Thyroid gland (tissue), 4 donors: ENCODE measurements around the gene CD9. TPM values are rescaled to one million over a fixed set of nuclear protein-coding genes. Genes with fewer than 3 reads are reported as not detected.

ENCODE experiments used
- DNase-seq, 2 donors: peaks; one replicate each; pipeline ENCODE4 v3.0.0-alpha.2; 2019
- H3K27ac ChIP-seq, 3 donors: fragments of 200-600 bp; sonication (generic); 1 replicate in 2 of 3; 2 replicates in 1 of 3; pipeline ENCODE4 v1.5.1; 2016 to 2019; ENCODE audit warnings: mild to moderate bottlenecking in 1 of 3, moderate library complexity in 1 of 3
- H3K27me3 ChIP-seq: fragments of 200-600 bp; sonication (generic); one replicate; pipeline ENCODE4 v1.5.1; 2019
- H3K36me3 ChIP-seq, 2 donors: fragments of 200-600 bp; sonication (generic); one replicate each; pipeline ENCODE4 v1.5.1; 2016 to 2019
- H3K4me1 ChIP-seq, 2 donors: fragments of 200-600 bp; sonication (generic); one replicate each; pipeline ENCODE4 v1.5.1; 2017 to 2019
- H3K4me3 ChIP-seq, 3 donors: fragments of 200-600 bp; sonication (generic); replicated peaks in 1 of 3; 1 replicate in 2 of 3; 2 replicates in 1 of 3; pipeline ENCODE4 v1.5.1; 2016; ENCODE audit warnings: mild to moderate bottlenecking in 1 of 3
- H3K9me3 ChIP-seq: fragments of 200-600 bp; sonication (generic); one replicate; pipeline ENCODE4 v1.5.1; 2017
- POLR2A ChIP-seq, 2 donors: fragments of 450-650 bp; IDR thresholded peaks; one replicate each; pipeline ENCODE4 v1.6.1; 2017; ENCODE audit warnings: antibody characterized with exemption in 2 of 2, mild to moderate bottlenecking in 2 of 2, moderate library complexity in 1 of 2
- WGBS, 2 donors: methylation state at CpG; one replicate each; pipeline ENCODE4 v1.1.5; 2017; 5-methylcytosine and 5-hydroxymethylcytosine counted together
- intact Hi-C: fragments of 100-400 bp; cut with DNase I; formaldehyde crosslinking; loops from one replicate; pipeline ENCODE4 v1.15.1; 2023
- total RNA-seq, 4 donors: library from RNA; depleted of rRNA; stranded (reverse); fragments of >200 nt; gene quantifications; one replicate each; pipeline ENCODE4 v1.2.3, GENCODE V29; 2016
- TF ChIP-seq, protein P1 (sequence below), 6 experiments: fragments of 200-600 bp in 3 of 6; fragments of 450-650 bp in 3 of 6; sonication (generic) in 3 of 6; IDR thresholded peaks; one replicate each; pipeline ENCODE4 v1.5.1; 2016 to 2019; ENCODE audit warnings: antibody characterized with exemption in 6 of 6, mild to moderate bottlenecking in 2 of 6, inconsistent platforms in 1 of 6, moderate library complexity in 1 of 6

Gene CD9
- total RNA-seq, 4 donors from 2014 or later: 367 to 494 (median 375) TPM

- intact Hi-C loops: loop anchor here (10.0 kb wide), 1 partner anchor 308 kb away; the partner anchor contains the start of gene GAPDH
- H3K4me3 ChIP-seq: no peak overlapping the region
- H3K36me3 ChIP-seq: peaks cover 0 to 4% of the 10 kb centered on the region in 2 donors
- 24 to 28% methylated on average over 10 of the region's 10 CpGs for WGBS, 2 donors
- H3K9me3 ChIP-seq: no peaks in the 10 kb centered on the region
- peak overlapping the region; percentile 92 to 98 (median 92) for H3K27ac ChIP-seq
- no peaks in the 10 kb centered on the region for H3K27me3 ChIP-seq
- peak; percentile 72 to 79 for DNase-seq
- H3K4me1 ChIP-seq: peaks cover 98 to 100% of the 10 kb centered on the region in 2 donors
- TF ChIP-seq POLR2A (IDR thresholded peaks at IDR 0.05): no peak
- TF ChIP-seq, protein P1, sequence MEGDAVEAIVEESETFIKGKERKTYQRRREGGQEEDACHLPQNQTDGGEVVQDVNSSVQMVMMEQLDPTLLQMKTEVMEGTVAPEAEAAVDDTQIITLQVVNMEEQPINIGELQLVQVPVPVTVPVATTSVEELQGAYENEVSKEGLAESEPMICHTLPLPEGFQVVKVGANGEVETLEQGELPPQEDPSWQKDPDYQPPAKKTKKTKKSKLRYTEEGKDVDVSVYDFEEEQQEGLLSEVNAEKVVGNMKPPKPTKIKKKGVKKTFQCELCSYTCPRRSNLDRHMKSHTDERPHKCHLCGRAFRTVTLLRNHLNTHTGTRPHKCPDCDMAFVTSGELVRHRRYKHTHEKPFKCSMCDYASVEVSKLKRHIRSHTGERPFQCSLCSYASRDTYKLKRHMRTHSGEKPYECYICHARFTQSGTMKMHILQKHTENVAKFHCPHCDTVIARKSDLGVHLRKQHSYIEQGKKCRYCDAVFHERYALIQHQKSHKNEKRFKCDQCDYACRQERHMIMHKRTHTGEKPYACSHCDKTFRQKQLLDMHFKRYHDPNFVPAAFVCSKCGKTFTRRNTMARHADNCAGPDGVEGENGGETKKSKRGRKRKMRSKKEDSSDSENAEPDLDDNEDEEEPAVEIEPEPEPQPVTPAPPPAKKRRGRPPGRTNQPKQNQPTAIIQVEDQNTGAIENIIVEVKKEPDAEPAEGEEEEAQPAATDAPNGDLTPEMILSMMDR (IDR thresholded peaks at IDR 0.05): no peak
Observed at GRCh38 chr12:6226679-6227051, 26.5 kb downstream of the CD9 start.

GRCh38 chr12:6228535-6229223 lies 28.5 kb downstream of the CD9 start:
- H3K4me3 ChIP-seq: no peak overlapping the region
- peaks cover 0 to 17% of the 10 kb centered on the region in 2 donors for H3K36me3 ChIP-seq
- no peak for DNase-seq
- TF ChIP-seq POLR2A (IDR thresholded peaks at IDR 0.05): no peak
- 32 to 43% methylated on average over 9 of the region's 9 CpGs for whole genome bisulfite sequencing, 2 donors
- peaks cover 81 to 100% of the 10 kb centered on the region in 2 donors for H3K4me1 ChIP-seq
- peak overlapping the region; percentile 92 to 98 (median 92) for H3K27ac ChIP-seq
- intact Hi-C loops: loop anchor here (10.0 kb wide), 1 partner anchor 306 kb away; the partner anchor contains the start of gene GAPDH
- H3K27me3 ChIP-seq: no peaks in the 10 kb centered on the region
- no peaks in the 10 kb centered on the region for H3K9me3 ChIP-seq

DNA sequence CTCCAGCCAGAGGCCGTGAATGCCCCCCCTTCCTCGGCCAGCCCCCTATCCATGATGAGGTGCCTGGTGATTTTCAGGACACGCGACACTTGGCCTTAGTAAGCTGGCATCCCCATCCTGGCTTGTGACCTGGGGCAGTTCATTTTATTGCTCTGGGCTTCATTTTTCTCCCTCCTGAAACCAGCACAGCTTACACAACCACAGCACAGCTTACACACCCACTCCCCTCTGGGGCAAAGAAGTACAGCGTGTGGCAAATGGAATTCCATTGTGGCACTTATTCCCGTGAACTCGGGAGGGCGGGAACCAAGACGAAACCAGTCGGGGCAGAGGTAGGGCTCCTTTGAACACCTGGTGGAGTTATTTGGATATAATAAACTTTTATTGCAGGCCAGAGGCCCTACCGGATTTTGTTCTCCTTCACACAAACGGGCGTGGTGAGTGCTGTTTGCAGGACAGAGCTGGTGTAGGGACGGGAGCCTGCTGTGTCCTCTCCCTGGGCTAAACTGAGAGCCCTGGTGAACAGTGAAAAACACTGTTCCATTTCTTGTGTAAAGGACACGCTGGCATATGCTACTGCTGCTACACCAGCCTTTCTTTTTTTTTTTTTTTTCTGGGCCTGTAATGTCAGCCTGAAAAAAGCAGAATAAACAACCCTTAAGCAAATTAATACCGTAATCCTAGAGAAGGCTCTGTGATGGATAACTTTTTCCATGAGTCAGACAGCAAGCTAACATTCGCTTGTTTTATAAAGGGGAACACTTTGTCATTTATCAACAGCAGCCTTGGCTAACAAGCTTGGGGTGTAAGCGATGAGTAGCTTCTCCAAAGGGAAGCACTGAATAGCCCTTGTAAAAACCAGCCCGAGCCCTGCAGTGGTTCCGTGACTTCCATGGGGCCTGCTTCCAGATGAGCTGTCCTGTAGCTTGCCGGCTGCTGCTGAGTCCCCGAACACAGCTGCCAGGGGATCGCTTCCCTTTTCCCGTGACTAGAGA lies 29.3 kb downstream of the CD9 start:
- Histone ChIP-seq H3K4me1 (peaks cover 75 to 100% of the 10 kb centered on the region in 2 donors), H3K27me3 (no peaks in the 10 kb centered on the region), H3K9me3 (no peaks in the 10 kb centered on the region), H3K36me3 (peaks cover 0 to 21% of the 10 kb centered on the region in 2 donors), H3K4me3 (no peak overlapping the region), H3K27ac (peak overlapping the region; percentile 92 to 98 (median 92))
- TF ChIP-seq, protein P1 (IDR thresholded peaks at IDR 0.05): no peak
- peak in 1 of 2 donors; percentile 47 for TF ChIP-seq POLR2A (IDR thresholded peaks at IDR 0.05)
- WGBS, 2 donors: 30 to 39% methylated on average over 22 to 24 of the region's 24 CpGs
- intact Hi-C loops: loop anchor here (5.0 to 10.0 kb wide), 3 partner anchors 48 to 305 kb away; partner anchors contain the start of genes GAPDH and LTBR
- DNase-seq: peak; percentile 55 to 58

DNA sequence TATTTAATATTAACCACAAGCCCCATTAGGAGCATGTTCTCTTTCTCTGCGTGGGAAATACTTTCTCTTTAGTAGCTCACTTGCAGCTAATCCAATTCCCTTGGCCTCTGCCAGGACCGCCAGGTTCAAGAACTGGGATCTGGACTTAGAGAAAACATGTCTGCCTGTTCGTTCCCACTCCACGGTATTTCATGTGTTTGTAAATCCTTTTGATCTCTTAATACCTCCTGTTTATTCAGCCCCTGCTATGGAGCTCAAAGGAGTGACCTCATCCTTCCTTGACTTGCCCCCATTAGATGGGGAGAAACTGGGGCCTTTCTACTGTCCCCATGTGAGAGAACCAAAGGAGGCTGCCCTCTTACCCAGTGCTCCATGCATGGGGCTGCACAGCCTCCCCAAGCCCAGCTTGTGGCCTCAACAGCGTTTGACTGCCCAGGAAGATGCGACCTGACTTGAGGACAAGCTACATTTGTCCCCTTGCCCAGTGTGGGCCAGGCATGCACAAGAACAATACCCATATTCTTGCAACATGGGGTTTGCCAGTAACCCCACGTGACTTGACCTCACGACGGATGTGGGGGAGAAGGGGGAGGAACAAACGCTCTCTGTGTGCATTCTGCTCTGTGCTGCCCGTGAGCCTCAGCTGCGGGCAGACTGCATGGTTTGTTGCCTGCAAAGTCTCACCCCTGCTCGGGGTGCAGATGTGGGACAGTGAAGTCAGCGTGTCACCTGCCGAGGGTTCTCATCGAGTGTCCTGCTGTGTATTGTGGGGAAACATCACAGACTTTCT lies 30.3 kb downstream of the CD9 start:
- 36 to 41% methylated on average over 4 to 14 of the region's 16 CpGs for WGBS, 2 donors
- Histone ChIP-seq H3K4me1 (peaks cover 75 to 99% of the 10 kb centered on the region in 2 donors), H3K36me3 (peaks cover 0 to 21% of the 10 kb centered on the region in 2 donors), H3K9me3 (no peaks in the 10 kb centered on the region), H3K27me3 (no peaks in the 10 kb centered on the region), H3K4me3 (no peak overlapping the region), H3K27ac (peak overlapping the region; percentile 92 to 98 (median 92))
- intact Hi-C loops: loop anchor here (5.0 to 10.0 kb wide), 2 partner anchors 47 to 154 kb away; partner anchors contain the start of gene LTBR
- DNase-seq: peak; percentile 65 to 68
- TF ChIP-seq, protein P1 (IDR thresholded peaks at IDR 0.05): no peak
- peak in 1 of 2 donors; percentile 37 for TF ChIP-seq POLR2A (IDR thresholded peaks at IDR 0.05)
